Heart left ventricle (tissue), 13 donors: ENCODE measurements around the gene BACE1-AS.

Experiments used
- POLR2A ChIP-seq, 2 donors: fragments of 450-650 bp; IDR thresholded peaks; one replicate each; pipeline ENCODE4 v1.6.1; 2017; ENCODE audit warnings: antibody characterized with exemption in 2 of 2, mild to moderate bottlenecking in 2 of 2, moderate library complexity in 2 of 2
- TF ChIP-seq, protein P1 (sequence below), 12 donors: fragments of 200-600 bp; sonication (generic) in 4 of 12; IDR thresholded peaks; one replicate each; pipeline versions ENCODE4 v1.5.0 to v1.8.0; 2018 to 2022; ENCODE audit warnings: antibody characterized with exemption in 12 of 12, mild to moderate bottlenecking in 5 of 12
- donor health status: ischemic (EF 13 %, LVEDD 7.1; RV severe dilation, severe dysfunction).
- donor health status: DM: no; HTN: yes; CAD: no.
- donor health status: DM: no; HTN: no; CAD: no.
- donor health status: ischemic (EF 25% LVEDD 6.9; RV normal size, moderate dysfunction).
- donor health status: ischemic (EF 25% LVEDD 5.7; RV mildly dilated, moderate dysfunction).
- donor health status: ischemic (EF 35%, LVEDD 5.7; RV mildly dilated, moderate dysfunction).
- donor health status: nonischemic (EF 11% LVEDD 7.7; RV severe dilation, severe dysfunction).
- donor health status: DM: yes; HTN: yes; CAD: no.
- donor health status: PGD.
- donor health status: ischemic (EF 29% LVEDD 5.4; RV normal size, mild dysfunction).
- donor health status: nonischemic (EF 23%, LVEDD 6.1; RV moderate dilation, normal function).

DNA sequence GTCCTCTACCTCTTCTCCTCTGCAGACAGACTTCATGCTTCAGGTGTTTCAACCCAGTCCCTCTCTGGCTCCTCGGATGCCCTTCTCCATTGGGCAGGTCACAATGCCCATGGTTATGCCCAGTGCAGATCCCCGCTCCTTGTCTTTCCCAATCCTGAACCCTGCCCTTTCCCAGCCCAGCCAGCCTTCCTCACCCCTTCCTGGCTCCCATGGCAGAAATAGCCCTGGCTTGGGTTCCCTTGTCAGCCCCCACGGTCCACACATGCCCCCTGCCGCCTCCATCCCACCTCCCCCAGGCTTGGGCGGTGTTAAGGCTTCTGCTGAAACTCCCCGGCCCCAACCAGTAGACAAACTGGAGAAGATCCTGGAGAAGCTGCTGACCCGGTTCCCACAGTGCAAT is 9.3 kb upstream of the BACE1-AS start:
- TF ChIP-seq, protein P1, sequence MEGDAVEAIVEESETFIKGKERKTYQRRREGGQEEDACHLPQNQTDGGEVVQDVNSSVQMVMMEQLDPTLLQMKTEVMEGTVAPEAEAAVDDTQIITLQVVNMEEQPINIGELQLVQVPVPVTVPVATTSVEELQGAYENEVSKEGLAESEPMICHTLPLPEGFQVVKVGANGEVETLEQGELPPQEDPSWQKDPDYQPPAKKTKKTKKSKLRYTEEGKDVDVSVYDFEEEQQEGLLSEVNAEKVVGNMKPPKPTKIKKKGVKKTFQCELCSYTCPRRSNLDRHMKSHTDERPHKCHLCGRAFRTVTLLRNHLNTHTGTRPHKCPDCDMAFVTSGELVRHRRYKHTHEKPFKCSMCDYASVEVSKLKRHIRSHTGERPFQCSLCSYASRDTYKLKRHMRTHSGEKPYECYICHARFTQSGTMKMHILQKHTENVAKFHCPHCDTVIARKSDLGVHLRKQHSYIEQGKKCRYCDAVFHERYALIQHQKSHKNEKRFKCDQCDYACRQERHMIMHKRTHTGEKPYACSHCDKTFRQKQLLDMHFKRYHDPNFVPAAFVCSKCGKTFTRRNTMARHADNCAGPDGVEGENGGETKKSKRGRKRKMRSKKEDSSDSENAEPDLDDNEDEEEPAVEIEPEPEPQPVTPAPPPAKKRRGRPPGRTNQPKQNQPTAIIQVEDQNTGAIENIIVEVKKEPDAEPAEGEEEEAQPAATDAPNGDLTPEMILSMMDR (IDR thresholded peaks at IDR 0.05) = no peak
- no peak for TF ChIP-seq POLR2A (IDR thresholded peaks at IDR 0.05)
